Natural killer cell (primary cell): Measurements from ENCODE around the gene COX17. TPM values are rescaled to one million over a fixed set of nuclear protein-coding genes. Genes with fewer than 3 reads are reported as not detected.

Source experiments
- ATAC-seq, 3 donors: fragments of 150-1000 bp in 2 of 3; fragments of 200-7000 bp in 1 of 3; cut with Tn5 transposase; 1 replicate in 1 of 3; 2 replicates in 2 of 3; pipeline ENCODE4 v1.10.0; 2021; ENCODE audit warnings: mild to moderate bottlenecking in 2 of 3, moderate library complexity in 2 of 3
- DNase-seq, 2 donors: peaks; one replicate each; pipeline versions ENCODE4 v3.0.0 to v3.0.0-alpha.2; 2013 to 2021; ENCODE audit warnings: mixed read lengths in 1 of 2
- H3K27ac ChIP-seq: one replicate; pipeline ENCODE4 v1.5.1; 2013; ENCODE audit warnings: mild to moderate bottlenecking, low read length
- H3K27me3 ChIP-seq: one replicate; pipeline ENCODE4 v1.6.1; 2013; ENCODE audit warnings: low read length; ENCODE audit not compliant: control insufficient read depth, insufficient read depth
- H3K36me3 ChIP-seq: one replicate; pipeline ENCODE4 v1.6.1; 2013; ENCODE audit warnings: low read length; ENCODE audit not compliant: control insufficient read depth, insufficient read depth
- H3K4me1 ChIP-seq: one replicate; pipeline ENCODE4 v1.6.1; 2013; ENCODE audit warnings: low read length; ENCODE audit not compliant: control insufficient read depth, insufficient read depth
- H3K4me3 ChIP-seq: one replicate; pipeline ENCODE4 v1.5.1; 2013; ENCODE audit warnings: low read length
- H3K9me3 ChIP-seq: one replicate; pipeline ENCODE4 v1.6.1; 2013; ENCODE audit warnings: low read length; ENCODE audit not compliant: control insufficient read depth, insufficient read depth
- H3K27ac Mint-ChIP-seq, 2 donors: one replicate each; pipeline ENCODE4 v1.8.0; 2022; ENCODE audit warnings: mild to moderate bottlenecking in 2 of 2, mixed read lengths in 2 of 2, moderate library complexity in 1 of 2
- H3K27me3 Mint-ChIP-seq, 2 donors: one replicate each; pipeline ENCODE4 v1.8.0; 2022; ENCODE audit warnings: low read depth in 2 of 2, mixed read lengths in 2 of 2
- H3K36me3 Mint-ChIP-seq: one replicate; pipeline ENCODE4 v1.8.0; 2022; ENCODE audit warnings: mixed read lengths
- H3K4me1 Mint-ChIP-seq, 2 donors: one replicate each; pipeline ENCODE4 v1.8.0; 2022; ENCODE audit warnings: mixed read lengths in 2 of 2
- H3K4me3 Mint-ChIP-seq: one replicate; pipeline ENCODE4 v1.8.0; 2022; ENCODE audit warnings: mild to moderate bottlenecking, moderate library complexity, mixed read lengths
- H3K9me3 Mint-ChIP-seq, 2 donors: one replicate each; pipeline ENCODE4 v1.8.0; 2022; ENCODE audit warnings: mixed read lengths in 2 of 2
- WGBS: methylation state at CpG from one replicate; pipeline ENCODE4 v1.1.7; 2013; ENCODE audit warnings: missing lambda C conversion rate; ENCODE audit not compliant: insufficient coverage; 5-methylcytosine and 5-hydroxymethylcytosine counted together
- intact Hi-C: fragments of 100-400 bp; cut with micrococcal nuclease; formaldehyde crosslinking; loops from one replicate; pipeline ENCODE4 v1.14.2; 2022
- total RNA-seq, 4 donors: library from RNA; stranded (reverse); fragments of 120-200 nt in 1 of 4; gene quantifications; one replicate each; pipeline versions ENCODE4 v1.2.3 to v1.2.4, GENCODE V29; 2013 to 2022
- TF ChIP-seq, protein P1 (sequence below): fragments of 200-600 bp; IDR thresholded peaks from one replicate; pipeline ENCODE4 v1.8.0; 2022; ENCODE audit warnings: antibody characterized with exemption

The COX17 gene
- total RNA-seq, 3 donors from 2014 or later (not counting 1 experiment from before 2014, with no cell fraction given) = 35.6 to 44.8 (median 40.6) TPM

DNA sequence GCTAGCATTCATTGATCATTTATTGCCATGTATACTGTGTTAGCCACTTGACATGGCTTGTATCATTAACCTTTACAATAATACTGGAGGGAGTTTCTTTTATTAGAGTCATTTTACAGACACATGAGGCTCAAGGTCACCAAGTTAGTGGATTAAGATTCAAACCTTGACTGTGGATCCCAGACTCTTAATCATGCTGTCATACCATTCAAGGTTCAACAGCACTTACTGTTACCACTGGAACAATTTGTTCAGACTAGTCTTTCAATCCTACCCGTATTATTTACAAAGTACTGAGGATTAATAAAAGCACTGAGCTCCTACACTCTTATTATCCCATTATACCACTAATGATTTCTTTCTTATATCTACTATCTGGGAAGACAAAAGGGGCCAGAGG, 1.2 kb downstream of the COX17 start:
- H3K36me3 Mint-ChIP-seq = peaks cover 7% of the 10 kb centered on the region
- DNase-seq (no peak), ATAC-seq (no peak)
- Histone ChIP-seq H3K9me3 (no peaks in the 10 kb centered on the region), H3K4me1 (no peaks in the 10 kb centered on the region), H3K27me3 (no peaks in the 10 kb centered on the region), H3K4me3 (no peak overlapping the region), H3K27ac (peak overlapping the region; percentile 93), H3K36me3 (peaks cover 36% of the 10 kb centered on the region)
- peaks cover 30 to 37% of the 10 kb centered on the region in 2 donors for H3K4me1 Mint-ChIP-seq
- 91% methylated on average over 1 of the region's 1 CpG for WGBS
- TF ChIP-seq, protein P1, sequence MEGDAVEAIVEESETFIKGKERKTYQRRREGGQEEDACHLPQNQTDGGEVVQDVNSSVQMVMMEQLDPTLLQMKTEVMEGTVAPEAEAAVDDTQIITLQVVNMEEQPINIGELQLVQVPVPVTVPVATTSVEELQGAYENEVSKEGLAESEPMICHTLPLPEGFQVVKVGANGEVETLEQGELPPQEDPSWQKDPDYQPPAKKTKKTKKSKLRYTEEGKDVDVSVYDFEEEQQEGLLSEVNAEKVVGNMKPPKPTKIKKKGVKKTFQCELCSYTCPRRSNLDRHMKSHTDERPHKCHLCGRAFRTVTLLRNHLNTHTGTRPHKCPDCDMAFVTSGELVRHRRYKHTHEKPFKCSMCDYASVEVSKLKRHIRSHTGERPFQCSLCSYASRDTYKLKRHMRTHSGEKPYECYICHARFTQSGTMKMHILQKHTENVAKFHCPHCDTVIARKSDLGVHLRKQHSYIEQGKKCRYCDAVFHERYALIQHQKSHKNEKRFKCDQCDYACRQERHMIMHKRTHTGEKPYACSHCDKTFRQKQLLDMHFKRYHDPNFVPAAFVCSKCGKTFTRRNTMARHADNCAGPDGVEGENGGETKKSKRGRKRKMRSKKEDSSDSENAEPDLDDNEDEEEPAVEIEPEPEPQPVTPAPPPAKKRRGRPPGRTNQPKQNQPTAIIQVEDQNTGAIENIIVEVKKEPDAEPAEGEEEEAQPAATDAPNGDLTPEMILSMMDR = no peak
- no peaks in the 10 kb centered on the region for H3K9me3 Mint-ChIP-seq
- peak overlapping the region; percentile 97 to 99 for H3K27ac Mint-ChIP-seq
- intact Hi-C loops = loop anchor here (2.0 to 10.0 kb wide), 3 partner anchors 177 to 419 kb away; partner anchors contain the start of genes GSK3B, TIMMDC1 and TMEM39A
- H3K4me3 Mint-ChIP-seq = peak overlapping the region; percentile 95
- H3K27me3 Mint-ChIP-seq = no peaks in the 10 kb centered on the region

DNA sequence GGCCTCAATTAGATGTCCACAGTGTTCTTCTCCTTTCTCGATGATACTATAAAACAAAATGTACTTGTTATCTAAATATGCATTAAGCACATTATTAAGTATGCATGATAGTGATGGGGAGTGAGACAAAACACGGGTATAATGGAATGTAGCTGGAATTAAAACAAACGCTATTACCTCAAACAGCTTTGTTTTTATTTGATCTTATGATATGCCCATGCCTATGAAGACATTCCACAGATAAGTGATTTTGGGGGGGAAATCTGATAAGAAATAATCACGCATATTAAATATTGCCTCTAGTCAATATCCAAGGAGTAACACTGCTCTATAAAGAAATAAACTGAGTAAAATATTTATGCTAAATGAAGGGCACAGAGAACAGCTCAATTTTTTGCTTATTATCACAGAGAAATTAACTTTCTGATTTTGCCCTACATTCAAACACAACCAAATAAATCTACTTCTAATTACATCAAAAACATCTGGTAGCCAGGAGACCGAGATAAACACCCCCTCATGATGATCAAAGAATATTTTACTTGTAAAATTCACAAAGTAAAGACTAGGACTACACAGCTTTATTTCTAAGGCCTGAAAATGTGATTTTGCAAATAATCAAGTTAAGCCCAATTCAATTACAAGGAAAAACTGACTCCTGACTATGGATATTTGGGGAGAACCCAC, 1.9 kb downstream of the COX17 start:
- H3K9me3 ChIP-seq = no peaks in the 10 kb centered on the region
- H3K27ac Mint-ChIP-seq = peak overlapping the region; percentile 97 to 99
- 100% methylated on average over 1 of the region's 5 CpGs for WGBS
- H3K36me3 ChIP-seq = peaks cover 43% of the 10 kb centered on the region
- H3K9me3 Mint-ChIP-seq = no peaks in the 10 kb centered on the region
- no peaks in the 10 kb centered on the region for H3K27me3 Mint-ChIP-seq
- TF ChIP-seq, protein P1 = no peak
- ATAC-seq = no peak
- intact Hi-C loops = loop anchor here (10.0 kb wide), 1 partner anchor 419 kb away; the partner anchor contains the start of gene GSK3B
- H3K4me3 ChIP-seq = no peak overlapping the region
- H3K27ac ChIP-seq = no peak overlapping the region
- DNase-seq = no peak
- peaks cover 30 to 37% of the 10 kb centered on the region in 2 donors for H3K4me1 Mint-ChIP-seq
- no peaks in the 10 kb centered on the region for H3K27me3 ChIP-seq
- no peaks in the 10 kb centered on the region for H3K4me1 ChIP-seq
- peak overlapping the region; percentile 95 for H3K4me3 Mint-ChIP-seq
- peaks cover 7% of the 10 kb centered on the region for H3K36me3 Mint-ChIP-seq

DNA sequence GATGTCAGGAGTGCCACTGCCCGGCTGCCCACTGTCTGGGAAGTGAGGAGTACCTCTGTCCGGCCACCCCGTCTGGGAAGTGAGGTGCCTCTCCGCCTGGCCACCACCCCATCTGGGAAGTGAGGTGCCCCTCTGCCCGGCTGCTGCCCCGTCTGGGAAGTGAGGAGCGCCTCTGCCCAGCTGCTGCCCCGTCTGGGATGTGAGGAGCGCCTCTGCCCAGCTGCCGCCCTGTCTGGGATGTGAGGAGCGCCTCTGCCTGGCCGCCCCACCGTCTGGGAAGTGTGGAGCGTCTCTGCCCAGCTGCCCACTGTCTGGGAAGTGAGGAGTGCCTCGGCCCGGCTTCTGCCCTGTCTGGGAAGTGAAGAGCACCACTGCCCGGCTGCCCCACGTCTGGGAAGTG, 3.3 kb downstream of the COX17 start:
- ATAC-seq (no peak), DNase-seq (no peak)
- peaks cover 52% of the 10 kb centered on the region for H3K36me3 ChIP-seq
- H3K27ac ChIP-seq = no peak overlapping the region
- no peak overlapping the region for H3K4me3 Mint-ChIP-seq
- no peaks in the 10 kb centered on the region for H3K27me3 Mint-ChIP-seq
- H3K4me3 ChIP-seq = no peak overlapping the region
- H3K9me3 ChIP-seq = no peaks in the 10 kb centered on the region
- peaks cover 34 to 37% of the 10 kb centered on the region in 2 donors for H3K4me1 Mint-ChIP-seq
- H3K9me3 Mint-ChIP-seq = no peaks in the 10 kb centered on the region
- WGBS = 90% methylated on average over 18 of the region's 18 CpGs
- H3K27ac Mint-ChIP-seq = no peak overlapping the region
- peaks cover 7% of the 10 kb centered on the region for H3K36me3 Mint-ChIP-seq
- TF ChIP-seq, protein P1 = no peak
- intact Hi-C loops = loop anchor here (10.0 kb wide), 1 partner anchor 421 kb away; the partner anchor contains the start of gene GSK3B
- H3K27me3 ChIP-seq = no peaks in the 10 kb centered on the region
- H3K4me1 ChIP-seq = no peaks in the 10 kb centered on the region
